SK-N-SH treated with all-trans-retinoic acid at 6 μM for 48 hours (cell line): Measurements from ENCODE around the gene CCP110.

Experiments
- ATAC-seq: fragments of 200-7000 bp; cut with Tn5 transposase; 3 replicates; pipeline ENCODE4 v1.9.1; 2020; ENCODE audit warnings: mild to moderate bottlenecking, moderate library complexity
- ARNTL ChIP-seq: fragments of 450-650 bp; formaldehyde crosslinking; IDR thresholded peaks from 2 replicates; pipeline ENCODE4 v1.5.0; 2020; ENCODE audit warnings: low read depth, mild to moderate bottlenecking, moderate library complexity, borderline replicate concordance
- BACH2 ChIP-seq: fragments of 250-450 bp; sonication (Bioruptor Pico); IDR thresholded peaks from 2 replicates; pipeline ENCODE4 v1.9.0; 2021; ENCODE audit warnings: mild to moderate bottlenecking, borderline replicate concordance
- CREB5 ChIP-seq: fragments of 250-450 bp; sonication (Bioruptor Pico); IDR thresholded peaks from 2 replicates; pipeline ENCODE4 v1.5.1; 2020; ENCODE audit warnings: low read depth, mild to moderate bottlenecking, moderate library complexity
- CSDC2 ChIP-seq: fragments of 250-450 bp; sonication (Bioruptor Pico); IDR thresholded peaks from 2 replicates; pipeline ENCODE4 v1.5.0; 2020; ENCODE audit warnings: mild to moderate bottlenecking, moderate library complexity
- ESRRG ChIP-seq: fragments of 250-450 bp; sonication (Bioruptor Pico); IDR thresholded peaks from 2 replicates; pipeline ENCODE4 v1.6.1; 2021; ENCODE audit warnings: mild to moderate bottlenecking
- ISL1 ChIP-seq: fragments of 250-450 bp; sonication (Bioruptor Pico); IDR thresholded peaks from 2 replicates; pipeline ENCODE4 v2.1.2; 2022; ENCODE audit warnings: mild to moderate bottlenecking, moderate library complexity
- OSR1 ChIP-seq: fragments of 250-450 bp; sonication (Bioruptor Pico); IDR thresholded peaks from 2 replicates; pipeline ENCODE4 v1.8.0; 2022; ENCODE audit warnings: moderate library complexity, mild to moderate bottlenecking, inconsistent platforms
- PATZ1 ChIP-seq: fragments of 250-450 bp; sonication (Bioruptor Pico); IDR thresholded peaks from 2 replicates; pipeline ENCODE4 v1.8.0; 2020; ENCODE audit warnings: mild to moderate bottlenecking, moderate library complexity, borderline replicate concordance
- POU6F1 ChIP-seq: fragments of 250-450 bp; sonication (Bioruptor Pico); IDR thresholded peaks from 2 replicates; pipeline ENCODE4 v1.8.0; 2021; ENCODE audit warnings: low read depth, mild to moderate bottlenecking, moderate library complexity, borderline replicate concordance
- PPARA ChIP-seq: fragments of 250-450 bp; sonication (Bioruptor Pico); IDR thresholded peaks from 2 replicates; pipeline ENCODE4 v1.5.0; 2020; ENCODE audit warnings: mild to moderate bottlenecking, borderline replicate concordance
- RARB ChIP-seq: fragments of 250-450 bp; sonication (Bioruptor Pico); IDR thresholded peaks from 2 replicates; pipeline ENCODE4 v1.8.0; 2021; ENCODE audit warnings: mild to moderate bottlenecking, moderate library complexity
- TCF4 ChIP-seq: fragments of 250-450 bp; sonication (Bioruptor Pico); IDR thresholded peaks from 2 replicates; pipeline ENCODE4 v1.8.0; 2021; ENCODE audit warnings: mild to moderate bottlenecking, moderate library complexity, borderline replicate concordance
- TOX ChIP-seq: fragments of 250-450 bp; sonication (Bioruptor Pico); IDR thresholded peaks from 2 replicates; pipeline ENCODE4 v1.8.0; 2021; ENCODE audit warnings: mild to moderate bottlenecking, moderate library complexity, borderline replicate concordance
- TSHZ2 ChIP-seq: fragments of 250-450 bp; sonication (Bioruptor Pico); IDR thresholded peaks from 2 replicates; pipeline ENCODE4 v1.5.0; 2020; ENCODE audit warnings: mild to moderate bottlenecking, moderate library complexity
- ZC3H10 ChIP-seq: fragments of 250-450 bp; sonication (Bioruptor Pico); IDR thresholded peaks from 2 replicates; pipeline ENCODE4 v1.5.1; 2021; ENCODE audit warnings: mild to moderate bottlenecking, moderate library complexity
- ZFP3 ChIP-seq: fragments of 250-450 bp; sonication (Bioruptor Pico); IDR thresholded peaks from 2 replicates; pipeline ENCODE4 v1.5.0; 2020; ENCODE audit warnings: mild to moderate bottlenecking, moderate library complexity
- ZFP30 ChIP-seq: fragments of 450-650 bp; formaldehyde crosslinking; IDR thresholded peaks from 2 replicates; pipeline ENCODE4 v1.5.0; 2022; ENCODE audit warnings: mild to moderate bottlenecking, moderate library complexity
- ZNF565 ChIP-seq: fragments of 450-650 bp; formaldehyde crosslinking; conservative IDR thresholded peaks from 2 replicates; pipeline ENCODE4 v1.5.0; 2020; ENCODE audit warnings: low read depth, mild to moderate bottlenecking, moderate library complexity
- ZNF70 ChIP-seq: fragments of 450-650 bp; formaldehyde crosslinking; IDR thresholded peaks from 2 replicates; pipeline ENCODE4 v1.5.0; 2020; ENCODE audit warnings: mild to moderate bottlenecking, moderate library complexity
- ZNF8 ChIP-seq: fragments of 450-650 bp; formaldehyde crosslinking; IDR thresholded peaks from 2 replicates; pipeline ENCODE4 v1.5.0; 2020; ENCODE audit warnings: mild to moderate bottlenecking, moderate library complexity

CCP110 gene

GRCh38 chr16:19518388-19518787 is 5.4 kb upstream of the CCP110 start:
- ATAC-seq: no peak
- TF ChIP-seq ZC3H10 (CRISPR knock-in tag): no peak
- no peak for TF ChIP-seq ZFP3 (CRISPR knock-in tag)
- no peak for TF ChIP-seq TCF4 (CRISPR knock-in tag)
- TF ChIP-seq ARNTL (CRISPR knock-in tag): no peak
- no peak for TF ChIP-seq TOX (CRISPR knock-in tag)
- no peak for TF ChIP-seq CREB5 (CRISPR knock-in tag)

- ATAC-seq: no peak
- TF ChIP-seq ZFP3 (CRISPR knock-in tag) (no peak), ESRRG (CRISPR knock-in tag) (no peak), ISL1 (CRISPR knock-in tag) (no peak), TCF4 (CRISPR knock-in tag) (no peak), TSHZ2 (CRISPR knock-in tag) (no peak), ZC3H10 (CRISPR knock-in tag) (no peak), ZFP30 (no peak), POU6F1 (CRISPR knock-in tag) (no peak), ZNF70 (CRISPR knock-in tag) (no peak), OSR1 (no peak), CSDC2 (CRISPR knock-in tag) (no peak), ZNF8 (CRISPR knock-in tag) (no peak), PATZ1 (CRISPR knock-in tag) (no peak), BACH2 (CRISPR knock-in tag) (no peak)
Measured at GRCh38 chr16:19520861-19521331, 2.8 kb upstream of the CCP110 start.

- TF ChIP-seq ZNF565 (CRISPR knock-in tag): no peak
- ATAC-seq: peak; percentile 87
Measured at GRCh38 chr16:19521471-19522396, 2.0 kb upstream of the CCP110 start, which contains the start of gene GDE1. GDE1 (minus strand) TSS chr16:19522098; CDS start chr16:19521964, 134 bp downstream.

- ATAC-seq: no peak; the same call in 2 of the 3 replicates
Measured at GRCh38 chr16:19522397-19522732, 1.4 kb upstream of the CCP110 start.

More at GRCh38 chr16:19522397-19522732, 1.4 kb upstream of the CCP110 start:
- no peak for TF ChIP-seq TSHZ2 (CRISPR knock-in tag)
- TF ChIP-seq PPARA (CRISPR knock-in tag): no peak
- no peak for TF ChIP-seq ARNTL (CRISPR knock-in tag)
- no peak for TF ChIP-seq ISL1 (CRISPR knock-in tag)
- no peak for TF ChIP-seq RARB (CRISPR knock-in tag)
- no peak for TF ChIP-seq ESRRG (CRISPR knock-in tag)
- no peak for TF ChIP-seq ZFP3 (CRISPR knock-in tag)
